Chondrocyte (in vitro differentiated cells): ENCODE measurements around the gene TRAPPC5. TPM values are rescaled to one million over a fixed set of nuclear protein-coding genes. Genes with fewer than 3 reads are reported as not detected.

ENCODE experiments used
- DNase-seq: peaks from one replicate; pipeline ENCODE4 v3.0.0; 2021; ENCODE audit warnings: mixed read lengths, low spot score
- H3K27ac Mint-ChIP-seq: one replicate; pipeline ENCODE4 v1.8.0; 2021; ENCODE audit warnings: mild to moderate bottlenecking, moderate library complexity, mixed read lengths; ENCODE audit not compliant: unreplicated experiment
- H3K27me3 Mint-ChIP-seq: 2 replicates; pipeline ENCODE4 v1.8.0; 2021; ENCODE audit warnings: low read depth, mixed read lengths
- H3K36me3 Mint-ChIP-seq: 2 replicates; pipeline ENCODE4 v1.8.0; 2021; ENCODE audit warnings: low read depth, mixed read lengths
- H3K4me1 Mint-ChIP-seq: 2 replicates; pipeline ENCODE4 v1.8.0; 2021; ENCODE audit warnings: low read depth, mild to moderate bottlenecking, mixed read lengths
- H3K4me3 Mint-ChIP-seq: one replicate; pipeline ENCODE4 v1.8.0; 2021; ENCODE audit warnings: mild to moderate bottlenecking, moderate library complexity, mixed read lengths; ENCODE audit not compliant: unreplicated experiment
- H3K9me3 Mint-ChIP-seq: 2 replicates; pipeline ENCODE4 v1.8.0; 2021; ENCODE audit warnings: low read depth, mixed read lengths
- total RNA-seq: library from RNA; stranded (reverse); gene quantifications from 3 replicates; pipeline ENCODE4 v1.2.1, GENCODE V29; 2021
- TF ChIP-seq, protein P1 (sequence below): fragments of 200-600 bp; sonication (generic); IDR thresholded peaks from 2 replicates; pipeline ENCODE4 v1.5.0; 2021; ENCODE audit warnings: antibody characterized with exemption, mild to moderate bottlenecking, moderate library complexity

TRAPPC5 gene
- total RNA-seq, 1 donor from 2014 or later, result 94.3 TPM

- no peaks in the 10 kb centered on the region for H3K4me1 Mint-ChIP-seq
- H3K27me3 Mint-ChIP-seq, result peaks cover 11% of the 10 kb centered on the region
- H3K9me3 Mint-ChIP-seq, result no peaks in the 10 kb centered on the region
- H3K4me3 Mint-ChIP-seq, result no peak overlapping the region
- no peaks in the 10 kb centered on the region for H3K36me3 Mint-ChIP-seq
- H3K27ac Mint-ChIP-seq, result no peak overlapping the region
- no peak for DNase-seq
- TF ChIP-seq, protein P1, sequence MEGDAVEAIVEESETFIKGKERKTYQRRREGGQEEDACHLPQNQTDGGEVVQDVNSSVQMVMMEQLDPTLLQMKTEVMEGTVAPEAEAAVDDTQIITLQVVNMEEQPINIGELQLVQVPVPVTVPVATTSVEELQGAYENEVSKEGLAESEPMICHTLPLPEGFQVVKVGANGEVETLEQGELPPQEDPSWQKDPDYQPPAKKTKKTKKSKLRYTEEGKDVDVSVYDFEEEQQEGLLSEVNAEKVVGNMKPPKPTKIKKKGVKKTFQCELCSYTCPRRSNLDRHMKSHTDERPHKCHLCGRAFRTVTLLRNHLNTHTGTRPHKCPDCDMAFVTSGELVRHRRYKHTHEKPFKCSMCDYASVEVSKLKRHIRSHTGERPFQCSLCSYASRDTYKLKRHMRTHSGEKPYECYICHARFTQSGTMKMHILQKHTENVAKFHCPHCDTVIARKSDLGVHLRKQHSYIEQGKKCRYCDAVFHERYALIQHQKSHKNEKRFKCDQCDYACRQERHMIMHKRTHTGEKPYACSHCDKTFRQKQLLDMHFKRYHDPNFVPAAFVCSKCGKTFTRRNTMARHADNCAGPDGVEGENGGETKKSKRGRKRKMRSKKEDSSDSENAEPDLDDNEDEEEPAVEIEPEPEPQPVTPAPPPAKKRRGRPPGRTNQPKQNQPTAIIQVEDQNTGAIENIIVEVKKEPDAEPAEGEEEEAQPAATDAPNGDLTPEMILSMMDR, result no peak
Observed at GRCh38 chr19:7709932-7710460, 29.4 kb downstream of the TRAPPC5 start.

GRCh38 chr19:7710616-7711015 lies 30.0 kb downstream of the TRAPPC5 start:
- H3K9me3 Mint-ChIP-seq, result no peaks in the 10 kb centered on the region
- H3K36me3 Mint-ChIP-seq, result no peaks in the 10 kb centered on the region
- peaks cover 11% of the 10 kb centered on the region for H3K27me3 Mint-ChIP-seq
- no peak for DNase-seq
- H3K27ac Mint-ChIP-seq, result no peak overlapping the region
- H3K4me3 Mint-ChIP-seq, result no peak overlapping the region
- TF ChIP-seq, protein P1, result no peak
- no peaks in the 10 kb centered on the region for H3K4me1 Mint-ChIP-seq

DNA sequence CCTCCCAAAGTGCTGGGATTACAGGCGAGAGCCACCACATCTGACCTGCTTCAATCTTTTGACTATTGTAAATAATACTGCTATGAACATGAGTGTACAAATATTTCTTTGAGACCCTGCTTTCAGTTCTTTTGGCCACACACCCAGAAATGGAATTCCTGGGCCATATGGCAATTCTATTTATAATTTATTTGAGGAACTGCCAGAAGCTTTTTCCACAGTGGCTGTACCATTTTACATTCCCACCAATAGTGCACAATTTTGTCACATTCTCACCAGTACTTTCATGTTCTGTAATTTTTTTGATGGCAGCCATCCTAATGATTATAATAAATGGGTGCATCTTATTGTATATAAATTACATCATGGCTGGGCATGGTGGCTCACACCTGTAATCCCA lies 35.0 kb downstream of the TRAPPC5 start:
- TF ChIP-seq, protein P1, result no peak
- Mint-ChIP-seq H3K27ac (no peak overlapping the region), H3K9me3 (peaks cover 7% of the 10 kb centered on the region), H3K4me3 (no peak overlapping the region), H3K27me3 (peaks cover 2% of the 10 kb centered on the region), H3K36me3 (no peaks in the 10 kb centered on the region), H3K4me1 (no peaks in the 10 kb centered on the region)
- no peak for DNase-seq

GRCh38 chr19:7716762-7717161 lies 36.1 kb downstream of the TRAPPC5 start:
- Mint-ChIP-seq H3K36me3 (no peaks in the 10 kb centered on the region), H3K4me1 (no peaks in the 10 kb centered on the region), H3K4me3 (no peak overlapping the region), H3K9me3 (peaks cover 7% of the 10 kb centered on the region), H3K27ac (no peak overlapping the region), H3K27me3 (peaks cover 2% of the 10 kb centered on the region)
- no peak for DNase-seq
- TF ChIP-seq, protein P1, result no peak

GRCh38 chr19:7718668-7719067 lies 38.0 kb downstream of the TRAPPC5 start:
- no peaks in the 10 kb centered on the region for H3K36me3 Mint-ChIP-seq
- no peak overlapping the region for H3K27ac Mint-ChIP-seq
- TF ChIP-seq, protein P1, result no peak
- peaks cover 7% of the 10 kb centered on the region for H3K9me3 Mint-ChIP-seq
- no peak for DNase-seq
- no peak overlapping the region for H3K4me3 Mint-ChIP-seq
- no peaks in the 10 kb centered on the region for H3K4me1 Mint-ChIP-seq
- H3K27me3 Mint-ChIP-seq, result peaks cover 12% of the 10 kb centered on the region
